DMS79 (cell line): ENCODE results near the gene VEZT.
"Not testable (repeated sequence)": the region's sequence is repeated elsewhere in the genome, so short reads cannot be mapped to it uniquely, and the experiment has no call there.

Source experiments
- DNase-seq: peaks from one replicate; lab custom pipeline; 2025; lab: John Stamatoyannopoulos, UW

The VEZT gene

GRCh38 chr12:95257541-95257940 lies 39.9 kb downstream of the VEZT start:
- DNase-seq = no peak

GRCh38 chr12:95258151-95258550 lies 40.5 kb downstream of the VEZT start:
- DNase-seq = no peak

GRCh38 chr12:95258803-95259202 lies 41.2 kb downstream of the VEZT start:
- no peak for DNase-seq

GRCh38 chr12:95259368-95259767 lies 41.8 kb downstream of the VEZT start:
- no peak for DNase-seq

GRCh38 chr12:95261109-95261508 lies 43.5 kb downstream of the VEZT start:
- no peak for DNase-seq

- DNase-seq = no peak
Observed at GRCh38 chr12:95262808-95263207, 45.2 kb downstream of the VEZT start.

GRCh38 chr12:95265765-95266164 lies 48.2 kb downstream of the VEZT start:
- DNase-seq = no peak

- no peak for DNase-seq
Observed at GRCh38 chr12:95266254-95266653, 48.6 kb downstream of the VEZT start.

- DNase-seq = no peak
Observed at GRCh38 chr12:95269892-95270291, 52.3 kb downstream of the VEZT start.

- no peak for DNase-seq
Observed at GRCh38 chr12:95271465-95271864, 53.9 kb downstream of the VEZT start.

GRCh38 chr12:95277139-95277538 lies 59.5 kb downstream of the VEZT start:
- DNase-seq = no peak

- DNase-seq = no peak
Observed at GRCh38 chr12:95279856-95280255, 62.2 kb downstream of the VEZT start.

- no peak for DNase-seq
Observed at GRCh38 chr12:95282266-95282665, 64.7 kb downstream of the VEZT start.

- DNase-seq = no peak
Observed at GRCh38 chr12:95283371-95283770, 65.8 kb downstream of the VEZT start.

GRCh38 chr12:95286713-95287112 lies 69.1 kb downstream of the VEZT start:
- DNase-seq = no peak

- DNase-seq = no peak
Observed at GRCh38 chr12:95291501-95291900, 73.9 kb downstream of the VEZT start.

- DNase-seq = no peak
Observed at GRCh38 chr12:95298916-95299315, 81.3 kb downstream of the VEZT start.

- DNase-seq = no peak
Observed at GRCh38 chr12:95300286-95300685, 82.7 kb downstream of the VEZT start.

GRCh38 chr12:95303476-95303875 lies 85.9 kb downstream of the VEZT start:
- no peak for DNase-seq

GRCh38 chr12:95304673-95305198 lies 87.1 kb downstream of the VEZT start:
- no peak for DNase-seq

GRCh38 chr12:95312656-95313055 lies 95.0 kb downstream of the VEZT start:
- DNase-seq = no peak

GRCh38 chr12:95314756-95315155 lies 97.1 kb downstream of the VEZT start:
- not testable (repeated sequence) for DNase-seq

- no peak for DNase-seq
Observed at GRCh38 chr12:95316798-95317197, 99.2 kb downstream of the VEZT start.

GRCh38 chr12:95318071-95318545 lies 100.5 kb downstream of the VEZT start:
- DNase-seq = no peak
